Choroid plexus epithelial cell (primary cell): ENCODE results near the gene EEIG1.

Source experiments
- DNase-seq: peaks from one replicate; pipeline ENCODE4 v3.0.0-alpha.2; 2010; ENCODE audit warnings: low read depth
- H3K4me3 ChIP-seq: 2 replicates; pipeline ENCODE4 v1.5.1; 2011; ENCODE audit warnings: low read depth, mild to moderate bottlenecking, control low read depth, low read length, moderate library complexity
- CTCF ChIP-seq: conservative IDR thresholded peaks from 2 replicates; pipeline ENCODE4 v1.5.1; 2011; ENCODE audit warnings: low read depth, mild to moderate bottlenecking, control low read depth, inconsistent platforms, low read length, moderate library complexity

The EEIG1 gene

GRCh38 chr9:127940593-127940992 is 40.2 kb downstream of the EEIG1 start:
- no peak for DNase-seq
- no peak overlapping the region for H3K4me3 ChIP-seq
- no peak for TF ChIP-seq CTCF

GRCh38 chr9:127938298-127938690 is 42.5 kb downstream of the EEIG1 start:
- H3K4me3 ChIP-seq = peak overlapping the region; percentile 87
- no peak for TF ChIP-seq CTCF
- DNase-seq = no peak

- H3K4me3 ChIP-seq = peak within 1 kb of the TSS; percentile 87
- peak; percentile 91 for DNase-seq
- no peak for TF ChIP-seq CTCF
These were observed 43.1 kb downstream of the EEIG1 start, which contains the start of gene DPM2 for GRCh38 chr9:127937388-127938297. Gene DPM2 (minus strand): TSS chr9:127937854. CDS start chr9:127937820, 34 bp downstream.

GRCh38 chr9:127937056-127937387 is 43.8 kb downstream of the EEIG1 start:
- peak overlapping the region; percentile 87 for H3K4me3 ChIP-seq
- no peak for TF ChIP-seq CTCF
- no peak for DNase-seq

GRCh38 chr9:127936347-127936852 is 44.4 kb downstream of the EEIG1 start:
- no peak for TF ChIP-seq CTCF
- no peak for DNase-seq
- H3K4me3 ChIP-seq = peak overlapping the region; percentile 87

- H3K4me3 ChIP-seq = no peak overlapping the region
- no peak for TF ChIP-seq CTCF
- DNase-seq = no peak
These were observed 45.0 kb downstream of the EEIG1 start for GRCh38 chr9:127935765-127936221.
